ENCODE results near the gene CDH10. TPM values are rescaled to one million over a fixed set of nuclear protein-coding genes. Genes with fewer than 3 reads are reported as not detected.

CDH10 gene
- polyA plus RNA-seq, 1 of the 3 experiments (the other 2 are of a cell fraction): 0.10 TPM

GRCh38 chr5:24635209-24635608 lies 9.6 kb downstream of the CDH10 start:
- H3F3A ChIP-seq (replicated peaks; ENCODE audit: insufficient read depth): no peaks in the 10 kb centered on the region
- ChIA-PET CTCF (no interaction called here), POLR2A (no interaction called here)
- H3K4me1 ChIP-seq (ENCODE audit: control insufficient read depth in 1 of 2, insufficient read depth in 2 of 2, low read depth in 1 of 2, low read length in 1 of 2): no peaks in the 10 kb centered on the region; a peak in 1 of 4 replicates
- no peak for TF ChIP-seq YY1 (IDR thresholded peaks at IDR 0.05; ENCODE audit: low read depth)
- TF ChIP-seq, protein P1, sequence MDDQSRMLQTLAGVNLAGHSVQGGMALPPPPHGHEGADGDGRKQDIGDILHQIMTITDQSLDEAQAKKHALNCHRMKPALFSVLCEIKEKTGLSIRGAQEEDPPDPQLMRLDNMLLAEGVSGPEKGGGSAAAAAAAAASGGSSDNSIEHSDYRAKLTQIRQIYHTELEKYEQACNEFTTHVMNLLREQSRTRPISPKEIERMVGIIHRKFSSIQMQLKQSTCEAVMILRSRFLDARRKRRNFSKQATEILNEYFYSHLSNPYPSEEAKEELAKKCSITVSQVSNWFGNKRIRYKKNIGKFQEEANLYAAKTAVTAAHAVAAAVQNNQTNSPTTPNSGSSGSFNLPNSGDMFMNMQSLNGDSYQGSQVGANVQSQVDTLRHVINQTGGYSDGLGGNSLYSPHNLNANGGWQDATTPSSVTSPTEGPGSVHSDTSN (IDR thresholded peaks at IDR 0.05): no peak
- TF ChIP-seq MEF2A (IDR thresholded peaks at IDR 0.05; ENCODE audit: borderline replicate concordance, low read depth): no peak
- TF ChIP-seq GABPA (IDR thresholded peaks at IDR 0.05; ENCODE audit: low read depth): no peak
- no peak for TF ChIP-seq ZBTB33 (IDR thresholded peaks at IDR 0.05; ENCODE audit: borderline replicate concordance, low read depth)
- no peak for TF ChIP-seq FOSL2 (IDR thresholded peaks at IDR 0.05; ENCODE audit: borderline replicate concordance, low read depth)
- TF ChIP-seq GATA2 (CRISPR knock-in tag; IDR thresholded peaks at IDR 0.05): no peak
- TF ChIP-seq CTCF (IDR thresholded peaks at IDR 0.05): no peak
- TF ChIP-seq RAD21 (IDR thresholded peaks at IDR 0.05; ENCODE audit: low read length): no peak
- no peak for DNase-seq
- no peak overlapping the region for H3K9ac ChIP-seq
- no peaks in the 10 kb centered on the region for H3K9me2 ChIP-seq
- no peaks in the 10 kb centered on the region for H3K79me2 ChIP-seq (ENCODE audit: insufficient read depth)
- 5% methylated on average over 5 of the region's 5 CpGs for WGBS (ENCODE audit: low lambda C conversion rate)
- no peak overlapping the region for H3K27ac ChIP-seq (ENCODE audit: low read depth in 2 of 2, low read length in 1 of 2)
- no peaks in the 10 kb centered on the region for H3K9me3 ChIP-seq
- no peak overlapping the region for H2AFZ ChIP-seq (ENCODE audit: low read depth)
- no peaks in the 10 kb centered on the region for H3K27me3 ChIP-seq (ENCODE audit: insufficient read depth)
- no peaks in the 10 kb centered on the region for H3K36me3 ChIP-seq (replicated peaks in 1 of 2; ENCODE audit: control insufficient read depth in 1 of 2, insufficient read depth in 2 of 2, low read length in 1 of 2)
- no peak overlapping the region for H3K4me3 ChIP-seq (ENCODE audit: low read depth in 2 of 2, low read length in 1 of 2)
- no peaks in the 10 kb centered on the region for H4K20me1 ChIP-seq (ENCODE audit: insufficient read depth)
- no peak overlapping the region for H3K4me2 ChIP-seq

DNA sequence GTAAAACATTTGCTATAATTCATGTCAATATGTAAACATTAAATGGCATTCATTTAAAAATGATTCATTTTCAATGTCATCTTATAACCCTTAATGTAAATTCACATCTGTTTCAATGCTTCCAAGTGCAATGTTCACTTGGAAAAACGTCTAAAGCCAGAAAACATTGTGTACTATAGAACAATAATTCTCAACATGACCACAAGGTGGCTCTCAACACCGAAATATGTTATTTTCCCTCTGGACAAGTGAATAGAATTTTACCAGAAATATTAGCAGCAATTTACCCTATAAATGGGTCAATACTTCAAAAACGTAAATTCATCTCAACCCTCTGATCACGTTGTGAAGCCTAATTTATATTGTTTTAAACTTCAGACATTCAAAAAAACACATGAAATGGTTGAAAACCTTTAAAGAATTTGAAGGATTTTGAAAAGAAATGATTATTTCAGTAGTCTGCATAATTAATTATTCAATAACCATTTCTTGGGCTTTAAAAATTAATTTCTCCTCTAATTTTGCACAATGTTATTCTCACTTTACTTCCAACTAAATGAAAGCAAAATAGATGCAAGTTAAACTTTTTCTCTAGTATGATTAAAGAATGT lies 11.0 kb downstream of the CDH10 start:
- H3K9me3 ChIP-seq: no peaks in the 10 kb centered on the region
- H3K9ac ChIP-seq: no peak overlapping the region
- no peak overlapping the region for H3K27ac ChIP-seq (ENCODE audit: low read depth in 2 of 2, low read length in 1 of 2)
- no peaks in the 10 kb centered on the region for H3K9me2 ChIP-seq
- ChIA-PET POLR2A (no interaction called here), CTCF (interaction anchor here (0.8 to 0.9 kb wide), 2 partner anchors 9 to 17 kb away, joined by 3 read pairs; no protein-coding TSS in a partner anchor)
- peak; percentile 6 for DNase-seq
- no peak overlapping the region for H3K4me2 ChIP-seq
- no peaks in the 10 kb centered on the region for H3K4me1 ChIP-seq (ENCODE audit: control insufficient read depth in 1 of 2, insufficient read depth in 2 of 2, low read depth in 1 of 2, low read length in 1 of 2)
- peak; percentile 73 for TF ChIP-seq RAD21 (IDR thresholded peaks at IDR 0.05; ENCODE audit: low read length)
- no peak for TF ChIP-seq YY1 (IDR thresholded peaks at IDR 0.05; ENCODE audit: low read depth)
- peak; percentile 50 for TF ChIP-seq SMC3 (IDR thresholded peaks at IDR 0.05; ENCODE audit: low read depth, low read length)
- TF ChIP-seq CTCF (IDR thresholded peaks at IDR 0.05): peak; percentile 77
- H3K4me3 ChIP-seq (ENCODE audit: low read depth in 2 of 2, low read length in 1 of 2): no peak overlapping the region
- no peaks in the 10 kb centered on the region for H3K36me3 ChIP-seq (replicated peaks in 1 of 2; ENCODE audit: control insufficient read depth in 1 of 2, insufficient read depth in 2 of 2, low read length in 1 of 2)
- under 1% methylated on average over 4 of the region's 4 CpGs for WGBS (ENCODE audit: low lambda C conversion rate)
- no peaks in the 10 kb centered on the region for H3K27me3 ChIP-seq (ENCODE audit: insufficient read depth)
- no peak overlapping the region for H2AFZ ChIP-seq (ENCODE audit: low read depth)
- H3F3A ChIP-seq (replicated peaks; ENCODE audit: insufficient read depth): no peaks in the 10 kb centered on the region
- no peaks in the 10 kb centered on the region for H3K79me2 ChIP-seq (ENCODE audit: insufficient read depth)
- no peaks in the 10 kb centered on the region for H4K20me1 ChIP-seq (ENCODE audit: insufficient read depth)
